ENCODE results near the gene ACBD6.

- TF ChIP-seq CTCF (IDR thresholded peaks at IDR 0.05) (no peak), POLR2A (IDR thresholded peaks at IDR 0.05) (no peak)
Measured at GRCh38 chr1:180503280-180503862, 994 bp upstream of the ACBD6 start.
